HepG2 (cell line): ENCODE measurements around the gene PCDH12. TPM values are rescaled to one million over a fixed set of nuclear protein-coding genes. Genes with fewer than 3 reads are reported as not detected.

ENCODE experiments used
- AGO1 ChIP-seq: fragments of 200-400 bp; formaldehyde crosslinking; IDR thresholded peaks from 2 replicates; pipeline ENCODE4 v1.6.1; 2017; ENCODE audit warnings: mild to moderate bottlenecking, low read depth, low read length, moderate library complexity; ENCODE audit not compliant: poor library complexity, severe bottlenecking
- AKNA ChIP-seq: sonication (generic); formaldehyde crosslinking; IDR thresholded peaks from 2 replicates; pipeline ENCODE4 v1.4.0; 2020; ENCODE audit warnings: missing genetic modification reagents, borderline replicate concordance
- ARNT2 ChIP-seq: sonication (generic); formaldehyde crosslinking; IDR thresholded peaks from 2 replicates; pipeline ENCODE4 v1.8.0; 2022; ENCODE audit warnings: mild to moderate bottlenecking, low read depth, missing genetic modification reagents, moderate library complexity
- ATM ChIP-seq: fragments of 450-650 bp; IDR thresholded peaks from 2 replicates; pipeline ENCODE4 v1.7.1; 2017; ENCODE audit warnings: mild to moderate bottlenecking, borderline replicate concordance
- CEBPZ ChIP-seq: IDR thresholded peaks from 2 replicates; pipeline ENCODE4 v1.6.1; 2012; ENCODE audit warnings: low read length, improper control_type of control experiment
- KAT8 ChIP-seq: IDR thresholded peaks from 2 replicates; pipeline ENCODE4 v1.6.1; 2016; ENCODE audit warnings: missing genetic modification reagents, missing compliant biosample characterization
- KMT2B ChIP-seq: IDR thresholded peaks from 2 replicates; pipeline ENCODE4 v1.6.1; 2016; ENCODE audit warnings: missing genetic modification reagents, missing compliant biosample characterization
- MIER3 ChIP-seq: IDR thresholded peaks from 2 replicates; pipeline ENCODE4 v1.6.1; 2016; ENCODE audit warnings: missing compliant biosample characterization, borderline replicate concordance
- MNT ChIP-seq: fragments of 450-650 bp; IDR thresholded peaks from 2 replicates; pipeline ENCODE4 v1.6.1; 2016
- SAP130 ChIP-seq: IDR thresholded peaks from 2 replicates; pipeline ENCODE4 v1.6.1; 2016; ENCODE audit warnings: low read depth
- ZBTB34 ChIP-seq: sonication (generic); formaldehyde crosslinking; IDR thresholded peaks from 2 replicates; pipeline ENCODE4 v1.8.0; 2022; ENCODE audit warnings: mild to moderate bottlenecking, missing genetic modification reagents
- polyA plus RNA-seq, 8 experiments: library from polyadenylated mRNA; depleted of rRNA in 3 of 8; stranded (reverse) in 7 of 8; unstranded in 1 of 8; fragments of >200 nt; fragmentation: Illumina TruSeq in 4 of 8; extraction: Trizol in 4 of 8; gene quantifications; 2 replicates each; pipeline versions ENCODE4 v1.2.1 to v1.2.3, GENCODE V29; 2011 to 2016; ENCODE audit warnings: low read depth in 4 of 8, missing spikeins in 1 of 8, mixed read lengths in 1 of 8; ENCODE audit not compliant: insufficient read depth in 1 of 8
- total RNA-seq, 5 experiments: library from RNA; depleted of rRNA; stranded (reverse); fragments of >200 nt; fragmentation: Illumina TruSeq; extraction: Trizol; gene quantifications; 2 replicates each; pipeline ENCODE4 v1.2.3, GENCODE V29; 2016; ENCODE audit warnings: low read depth in 1 of 5
- TF ChIP-seq, protein P1 (sequence below): sonication (generic); formaldehyde crosslinking; IDR thresholded peaks from 2 replicates; pipeline ENCODE4 v1.8.1; 2022; ENCODE audit warnings: low read depth, mild to moderate bottlenecking, missing genetic modification reagents

Gene PCDH12
- total and polyA plus RNA-seq, 2 of the 13 experiments (the other 11 are each of a cell fraction or from before 2014, with no cell fraction given): not detected

GRCh38 chr5:141923448-141924313, 34.3 kb downstream of the PCDH12 start, which contains the start of gene DELE1 (continued):
- TF ChIP-seq MIER3 (peak; percentile 80), KMT2B (peak; percentile 88), AKNA (no peak), SAP130 (peak; percentile 91), ARNT2 (peak; percentile 37; the same call in 1 of the 2 replicates), AGO1 (peak; percentile 84), ATM (no peak), MNT (no peak), CEBPZ (no peak), KAT8 (CRISPR knock-in tag) (peak; percentile 97), ZBTB34 (CRISPR knock-in tag) (no peak)
- TF ChIP-seq, protein P1, sequence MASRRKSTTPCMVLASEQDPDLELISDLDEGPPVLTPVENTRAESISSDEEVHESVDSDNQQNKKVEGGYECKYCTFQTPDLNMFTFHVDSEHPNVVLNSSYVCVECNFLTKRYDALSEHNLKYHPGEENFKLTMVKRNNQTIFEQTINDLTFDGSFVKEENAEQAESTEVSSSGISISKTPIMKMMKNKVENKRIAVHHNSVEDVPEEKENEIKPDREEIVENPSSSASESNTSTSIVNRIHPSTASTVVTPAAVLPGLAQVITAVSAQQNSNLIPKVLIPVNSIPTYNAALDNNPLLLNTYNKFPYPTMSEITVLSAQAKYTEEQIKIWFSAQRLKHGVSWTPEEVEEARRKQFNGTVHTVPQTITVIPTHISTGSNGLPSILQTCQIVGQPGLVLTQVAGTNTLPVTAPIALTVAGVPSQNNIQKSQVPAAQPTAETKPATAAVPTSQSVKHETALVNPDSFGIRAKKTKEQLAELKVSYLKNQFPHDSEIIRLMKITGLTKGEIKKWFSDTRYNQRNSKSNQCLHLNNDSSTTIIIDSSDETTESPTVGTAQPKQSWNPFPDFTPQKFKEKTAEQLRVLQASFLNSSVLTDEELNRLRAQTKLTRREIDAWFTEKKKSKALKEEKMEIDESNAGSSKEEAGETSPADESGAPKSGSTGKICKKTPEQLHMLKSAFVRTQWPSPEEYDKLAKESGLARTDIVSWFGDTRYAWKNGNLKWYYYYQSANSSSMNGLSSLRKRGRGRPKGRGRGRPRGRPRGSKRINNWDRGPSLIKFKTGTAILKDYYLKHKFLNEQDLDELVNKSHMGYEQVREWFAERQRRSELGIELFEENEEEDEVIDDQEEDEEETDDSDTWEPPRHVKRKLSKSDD (CRISPR knock-in tag): peak; percentile 60
